ENCODE results near the gene YIPF3.
A peak's percentile ranks its signal among the peaks of the same experiment; 100 is the strongest.
"Not testable (repeated sequence)": the region's sequence is repeated elsewhere in the genome, so short reads cannot be mapped to it uniquely, and the experiment has no call there.

The YIPF3 gene

GRCh38 chr6:43516697-43517504, at the start of gene YIPF3, which contains the start of gene POLR1C:
Gene YIPF3 (minus strand): TSS chr6:43516926. CDS start chr6:43516807, 119 bp downstream.
Gene POLR1C (plus strand): TSS chr6:43517089. CDS start chr6:43517110, 21 bp downstream.
- peak; percentile 88 to 97 for DNase-seq (ENCODE audit: extremely low read depth in 1 of 2, low read depth in 1 of 2)

- DNase-seq (ENCODE audit: extremely low read depth in 1 of 2, low read depth in 1 of 2), result no peak
Observed at GRCh38 chr6:43559328-43559727, 42.6 kb upstream of the YIPF3 start.

- DNase-seq (ENCODE audit: extremely low read depth in 1 of 2, low read depth in 1 of 2), result not testable (repeated sequence)
Observed at GRCh38 chr6:43557620-43558019, 40.9 kb upstream of the YIPF3 start.

GRCh38 chr6:43547222-43547621, 30.5 kb upstream of the YIPF3 start:
- no peak for DNase-seq (ENCODE audit: extremely low read depth in 1 of 2, low read depth in 1 of 2)

- DNase-seq (ENCODE audit: extremely low read depth in 1 of 2, low read depth in 1 of 2), result no peak
Observed at GRCh38 chr6:43544461-43544860, 27.7 kb upstream of the YIPF3 start.

- DNase-seq (ENCODE audit: extremely low read depth in 1 of 2, low read depth in 1 of 2), result no peak
Observed at GRCh38 chr6:43541774-43542471, 25.2 kb upstream of the YIPF3 start.

GRCh38 chr6:43540507-43540906, 23.8 kb upstream of the YIPF3 start:
- no peak for DNase-seq (ENCODE audit: extremely low read depth in 1 of 2, low read depth in 1 of 2)

- DNase-seq (ENCODE audit: extremely low read depth in 1 of 2, low read depth in 1 of 2), result not testable (repeated sequence)
Observed at GRCh38 chr6:43539409-43539808, 22.7 kb upstream of the YIPF3 start.

- DNase-seq (ENCODE audit: extremely low read depth in 1 of 2, low read depth in 1 of 2), result not testable (repeated sequence)
Observed at GRCh38 chr6:43538986-43539385, 22.3 kb upstream of the YIPF3 start.

GRCh38 chr6:43532201-43532600, 15.5 kb upstream of the YIPF3 start:
- DNase-seq (ENCODE audit: extremely low read depth in 1 of 2, low read depth in 1 of 2), result no peak

GRCh38 chr6:43524483-43524961, 7.8 kb upstream of the YIPF3 start:
- DNase-seq (ENCODE audit: extremely low read depth in 1 of 2, low read depth in 1 of 2), result no peak

GRCh38 chr6:43523284-43523683, 6.6 kb upstream of the YIPF3 start:
- no peak for DNase-seq (ENCODE audit: extremely low read depth in 1 of 2, low read depth in 1 of 2)

- DNase-seq (ENCODE audit: extremely low read depth in 1 of 2, low read depth in 1 of 2), result no peak
Observed at GRCh38 chr6:43522547-43523261, 6.0 kb upstream of the YIPF3 start.

- DNase-seq (ENCODE audit: extremely low read depth in 1 of 2, low read depth in 1 of 2), result no peak
Observed at GRCh38 chr6:43521836-43522235, 5.1 kb upstream of the YIPF3 start.

- no peak for DNase-seq (ENCODE audit: extremely low read depth in 1 of 2, low read depth in 1 of 2)
Observed at GRCh38 chr6:43520097-43520496, 3.4 kb upstream of the YIPF3 start.

- DNase-seq (ENCODE audit: extremely low read depth in 1 of 2, low read depth in 1 of 2), result no peak
Observed at GRCh38 chr6:43517505-43518357, 1.0 kb upstream of the YIPF3 start.

- no peak for DNase-seq (ENCODE audit: extremely low read depth in 1 of 2, low read depth in 1 of 2)
Observed at GRCh38 chr6:43516367-43516696, 394 bp downstream of the YIPF3 start.

GRCh38 chr6:43515808-43516207, 918 bp downstream of the YIPF3 start:
- DNase-seq (ENCODE audit: extremely low read depth in 1 of 2, low read depth in 1 of 2), result no peak

GRCh38 chr6:43511824-43512415, 4.8 kb downstream of the YIPF3 start:
- no peak for DNase-seq (ENCODE audit: extremely low read depth in 1 of 2, low read depth in 1 of 2)

GRCh38 chr6:43510827-43511163, 5.9 kb downstream of the YIPF3 start:
- no peak for DNase-seq (ENCODE audit: extremely low read depth in 1 of 2, low read depth in 1 of 2)
